IPS DF 4.7 (cell line): ENCODE measurements around the gene GSC2.
"Not testable (repeated sequence)": the region's sequence is repeated elsewhere in the genome, so short reads cannot be mapped to it uniquely, and the experiment has no call there.

Source experiments
- DNase-seq: peaks from one replicate; pipeline ENCODE4 v3.0.0-alpha.2; 2013; ENCODE audit warnings: low spot score; ENCODE audit errors: extremely low read depth

GSC2 gene

DNA sequence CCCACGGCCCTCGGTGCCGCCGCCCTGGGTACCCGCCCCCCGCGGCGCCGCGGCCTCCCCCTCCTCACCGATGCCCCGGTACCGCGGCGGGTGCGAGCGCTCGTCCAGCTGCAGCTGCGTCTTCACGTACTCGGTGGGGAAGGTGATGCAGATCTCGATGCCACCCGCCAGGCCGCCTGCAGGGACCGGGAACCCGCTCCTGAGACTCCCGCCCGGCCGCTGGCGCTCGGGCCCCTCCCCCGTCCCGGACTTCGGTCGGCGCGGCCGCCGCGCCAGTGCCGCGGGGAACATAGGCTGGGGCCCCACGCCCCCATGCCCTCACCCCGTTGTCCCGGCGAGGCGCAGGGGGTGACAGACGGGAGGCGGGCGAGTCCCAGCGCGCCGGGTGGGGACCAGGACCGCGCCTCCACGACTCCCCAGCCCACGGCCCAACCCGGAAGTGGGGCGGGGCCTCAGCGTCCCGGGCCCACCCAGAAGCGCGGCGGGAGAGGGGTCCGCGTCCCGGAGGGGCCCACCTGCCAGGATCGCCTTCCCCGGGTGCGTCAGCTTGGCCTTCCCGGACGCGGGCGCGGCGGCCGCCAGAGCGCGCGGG lies 28.1 kb upstream of the GSC2 start:
- DNase-seq: no peak

DNA sequence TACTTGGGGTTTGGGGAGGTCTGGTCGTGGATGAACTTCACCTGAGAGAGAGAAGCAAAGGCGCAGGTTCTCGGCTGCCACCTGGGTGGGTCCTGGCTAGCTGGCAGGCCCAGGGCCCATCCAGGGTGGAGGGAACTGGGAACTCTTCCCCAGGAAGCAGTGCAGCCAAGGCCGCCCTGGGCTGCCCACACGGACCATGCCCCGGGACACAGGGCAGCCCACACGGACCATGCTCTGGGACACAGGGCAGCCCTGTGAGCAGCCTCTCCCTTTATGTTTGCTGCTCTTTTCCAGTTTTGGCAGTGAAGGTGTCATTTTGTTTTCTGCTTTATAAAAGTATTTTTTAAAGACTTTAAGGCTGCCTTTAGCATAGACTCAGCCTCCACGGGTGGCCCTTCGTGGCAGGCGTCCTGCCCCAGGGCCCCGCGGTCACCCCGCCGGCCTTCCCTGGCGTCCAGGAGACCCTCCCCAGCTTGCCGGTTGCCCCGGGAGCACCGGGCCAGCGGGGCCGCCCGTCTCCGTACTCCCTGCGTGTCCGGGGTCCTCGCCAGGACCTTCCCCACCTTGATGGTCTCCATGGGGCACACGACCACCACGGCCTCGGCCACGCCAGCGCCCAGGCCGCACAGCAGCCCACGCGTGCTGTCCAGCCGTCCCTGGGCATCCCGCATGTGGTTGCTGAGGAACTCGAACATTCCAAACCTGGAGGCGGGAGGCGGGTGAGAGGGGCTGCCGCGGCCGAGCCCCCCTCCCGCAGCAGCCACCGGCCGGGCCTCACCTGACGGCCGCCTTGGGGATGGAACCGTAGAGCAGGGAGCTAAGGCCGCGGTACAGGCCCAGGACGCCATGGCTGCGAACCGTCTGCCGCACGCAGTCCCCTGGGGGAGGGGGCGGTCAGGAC lies 27.3 kb upstream of the GSC2 start:
- no peak for DNase-seq

DNA sequence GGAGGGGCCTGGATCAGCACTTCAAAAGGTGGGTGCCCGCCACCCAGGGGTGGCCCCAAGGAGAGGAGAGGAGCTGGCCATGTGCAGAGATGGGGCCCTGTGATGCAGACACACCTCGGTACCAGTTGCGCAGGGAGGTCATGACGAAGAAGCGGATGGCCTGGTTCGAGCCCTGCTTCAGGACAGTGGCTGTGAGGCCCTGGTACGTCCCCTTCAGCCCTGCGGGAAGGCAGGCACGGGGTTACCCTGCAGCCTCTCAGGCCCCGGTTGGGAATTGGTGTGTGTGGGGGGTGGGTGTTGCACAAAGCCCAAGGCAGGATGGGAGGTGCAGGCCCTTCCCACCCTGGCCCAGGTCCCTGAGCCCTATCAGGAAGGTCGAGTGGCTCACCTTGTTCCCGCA lies 26.6 kb upstream of the GSC2 start:
- DNase-seq: no peak

DNA sequence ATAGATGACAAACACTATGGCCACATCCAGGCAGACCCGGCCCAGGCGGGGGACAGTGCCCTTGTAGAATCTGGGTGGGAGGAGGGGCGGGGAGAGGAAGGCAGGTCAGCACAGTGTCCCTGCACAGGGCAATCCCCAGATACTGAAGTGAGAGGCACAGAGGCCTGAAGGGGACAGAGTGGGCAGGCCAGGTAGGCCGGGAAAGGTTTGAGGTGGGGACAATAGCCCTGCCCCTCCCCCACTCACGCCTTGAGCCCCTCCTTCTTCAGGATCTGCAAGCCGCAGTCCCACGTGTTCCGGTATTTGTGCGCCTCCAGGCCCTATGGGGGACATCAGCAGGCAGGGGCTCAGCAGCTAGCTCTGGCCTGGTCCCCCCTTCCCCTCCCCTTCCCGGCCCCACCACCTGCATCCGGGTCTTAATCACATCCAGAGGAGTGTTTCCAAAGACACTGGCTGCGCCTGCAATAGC lies 26.1 kb upstream of the GSC2 start:
- no peak for DNase-seq

DNA sequence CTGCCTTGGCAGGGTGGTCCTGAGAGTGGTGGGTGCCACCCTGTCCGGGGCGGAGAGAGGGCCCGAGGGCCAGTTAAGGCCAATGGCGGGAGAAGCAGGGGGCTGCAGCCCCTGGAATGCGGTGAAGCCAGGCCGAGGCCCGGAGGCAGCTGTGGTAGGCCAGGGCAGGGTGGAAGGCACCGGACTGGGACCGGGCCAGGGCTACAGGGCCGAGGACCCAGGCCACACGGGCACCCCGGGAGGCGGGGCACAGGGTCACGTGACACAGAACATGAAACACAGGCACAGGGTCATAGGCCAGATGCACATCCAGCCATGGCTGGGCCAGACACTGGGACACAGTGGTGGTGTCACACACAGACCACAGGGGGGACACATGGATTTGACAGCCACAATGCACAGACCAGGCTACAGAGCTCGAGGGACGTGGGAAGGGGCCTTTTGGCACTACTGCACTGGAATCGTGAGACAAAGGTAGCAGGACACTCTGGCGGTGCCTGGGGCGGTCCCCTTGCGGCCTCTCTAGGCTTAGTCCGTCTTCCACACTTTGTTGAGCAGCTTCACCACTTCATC lies 25.6 kb upstream of the GSC2 start:
- no peak for DNase-seq

DNA sequence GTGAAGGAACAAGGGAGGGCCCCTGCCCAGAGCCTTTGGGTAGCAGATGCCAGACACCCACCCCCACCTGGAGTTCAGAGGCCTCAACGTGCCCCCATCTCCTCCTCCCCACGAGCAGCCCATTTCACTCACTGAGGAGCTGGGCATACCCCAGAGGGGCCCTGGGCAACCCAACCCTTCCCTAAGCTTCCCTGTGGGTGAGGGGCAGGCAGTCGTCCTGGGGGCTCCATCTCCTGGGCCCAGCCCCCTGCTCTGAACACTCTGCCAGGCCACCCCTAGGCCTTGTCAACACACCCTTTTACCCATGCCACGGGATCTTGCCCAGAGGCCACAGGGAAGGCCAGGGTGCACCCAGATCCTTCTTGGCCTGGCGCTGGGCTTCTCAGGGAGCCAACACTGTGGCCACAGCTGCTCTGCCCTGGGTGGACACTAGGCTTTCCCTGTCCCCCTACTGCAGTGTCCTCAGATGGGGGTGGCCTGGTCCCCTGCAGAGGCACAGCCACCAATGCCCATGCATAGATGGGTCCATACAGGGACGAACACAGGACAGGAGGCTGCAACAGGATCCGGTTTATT lies 25.0 kb upstream of the GSC2 start:
- no peak for DNase-seq

DNA sequence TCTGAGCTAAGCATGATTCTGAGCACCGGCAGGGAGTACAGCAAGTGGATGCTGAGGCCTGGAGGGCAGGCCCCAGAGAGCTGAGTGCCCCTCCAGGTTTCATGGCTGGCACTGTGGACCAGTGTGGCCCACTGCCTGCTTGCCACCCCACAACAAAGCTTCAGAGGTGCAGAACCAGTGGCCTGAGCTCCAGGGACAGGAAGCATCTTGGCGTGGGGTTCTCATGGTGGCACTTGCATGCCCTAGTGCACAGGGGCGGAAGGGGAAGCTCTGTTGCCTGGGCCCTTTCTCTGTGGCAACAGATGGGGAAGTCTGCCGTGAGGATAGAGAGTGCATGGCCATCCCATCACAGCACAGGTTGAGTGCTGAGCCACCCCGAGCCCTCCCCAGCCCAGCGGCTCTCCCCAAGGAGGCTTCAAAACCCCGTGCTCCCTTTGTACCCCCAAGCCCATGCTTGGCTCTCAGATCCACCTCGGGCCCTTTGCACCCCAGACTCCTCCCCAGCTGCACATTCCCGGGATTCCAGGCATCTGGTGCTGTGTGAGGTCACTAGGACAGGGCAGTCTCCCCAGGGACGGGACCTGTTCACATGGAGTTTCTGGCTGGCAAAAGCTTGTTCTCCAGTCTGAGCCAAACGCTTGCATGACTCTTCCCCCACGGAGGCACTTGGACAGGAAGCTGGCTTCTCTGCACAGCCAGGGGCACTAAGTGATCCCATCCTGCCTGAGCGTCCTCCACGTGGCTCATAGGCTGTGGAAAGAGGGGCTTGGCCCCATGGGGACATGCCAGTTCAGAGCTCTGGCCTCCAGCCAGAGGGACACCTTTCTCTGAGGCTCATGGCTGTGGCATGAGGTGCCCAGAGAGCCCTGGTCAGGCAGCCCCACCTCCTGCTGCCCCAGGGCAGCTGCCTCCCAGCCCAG lies 24.3 kb upstream of the GSC2 start:
- no peak for DNase-seq

DNA sequence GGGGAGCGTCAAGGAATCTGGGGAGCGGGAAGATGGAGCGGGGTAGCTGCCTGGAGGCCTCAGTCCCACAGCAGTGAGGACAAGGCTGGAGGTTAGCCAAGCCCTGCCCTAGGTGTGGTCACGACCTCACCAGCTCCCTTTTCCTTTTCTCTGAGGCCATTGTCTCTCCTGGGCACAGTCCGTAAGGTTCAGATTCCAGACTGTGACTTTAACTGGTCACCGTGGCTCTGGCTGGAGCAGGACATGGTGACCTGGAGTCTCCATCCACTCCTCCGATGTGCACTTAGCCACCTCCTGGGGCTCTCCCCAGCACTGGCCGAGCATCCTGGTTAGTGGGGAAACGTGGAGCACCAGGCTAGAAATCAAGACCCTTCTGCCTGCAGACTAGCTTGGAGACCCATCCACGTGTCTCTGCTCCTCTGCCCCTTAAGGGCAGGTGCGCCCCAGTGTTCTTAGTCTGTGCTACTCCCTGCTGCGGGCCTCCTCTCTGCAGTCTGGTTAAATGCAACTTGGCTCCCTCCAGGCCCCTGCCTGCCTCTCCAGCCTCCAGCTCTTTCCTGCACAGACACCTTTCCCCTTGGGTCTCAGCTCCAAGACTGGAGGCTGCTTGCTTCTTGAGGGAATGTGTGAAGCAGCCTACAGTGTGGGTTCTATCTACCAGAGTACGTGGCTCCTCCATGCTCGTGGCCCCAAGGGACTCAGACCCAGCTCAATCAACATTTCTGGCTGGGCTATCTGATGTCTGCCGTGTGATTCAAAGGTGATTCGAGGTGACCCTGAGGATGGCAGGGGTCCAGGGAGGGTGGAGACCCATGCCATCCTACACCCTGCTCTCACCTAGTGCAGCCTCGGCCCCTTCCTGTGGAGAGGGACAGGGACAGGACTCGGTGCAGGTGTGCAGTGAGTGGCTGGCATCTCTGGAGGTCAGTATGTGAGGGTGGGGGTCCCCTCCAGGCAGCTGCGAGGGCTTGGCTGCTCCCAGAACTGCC lies 23.2 kb upstream of the GSC2 start:
- DNase-seq: no peak

DNA sequence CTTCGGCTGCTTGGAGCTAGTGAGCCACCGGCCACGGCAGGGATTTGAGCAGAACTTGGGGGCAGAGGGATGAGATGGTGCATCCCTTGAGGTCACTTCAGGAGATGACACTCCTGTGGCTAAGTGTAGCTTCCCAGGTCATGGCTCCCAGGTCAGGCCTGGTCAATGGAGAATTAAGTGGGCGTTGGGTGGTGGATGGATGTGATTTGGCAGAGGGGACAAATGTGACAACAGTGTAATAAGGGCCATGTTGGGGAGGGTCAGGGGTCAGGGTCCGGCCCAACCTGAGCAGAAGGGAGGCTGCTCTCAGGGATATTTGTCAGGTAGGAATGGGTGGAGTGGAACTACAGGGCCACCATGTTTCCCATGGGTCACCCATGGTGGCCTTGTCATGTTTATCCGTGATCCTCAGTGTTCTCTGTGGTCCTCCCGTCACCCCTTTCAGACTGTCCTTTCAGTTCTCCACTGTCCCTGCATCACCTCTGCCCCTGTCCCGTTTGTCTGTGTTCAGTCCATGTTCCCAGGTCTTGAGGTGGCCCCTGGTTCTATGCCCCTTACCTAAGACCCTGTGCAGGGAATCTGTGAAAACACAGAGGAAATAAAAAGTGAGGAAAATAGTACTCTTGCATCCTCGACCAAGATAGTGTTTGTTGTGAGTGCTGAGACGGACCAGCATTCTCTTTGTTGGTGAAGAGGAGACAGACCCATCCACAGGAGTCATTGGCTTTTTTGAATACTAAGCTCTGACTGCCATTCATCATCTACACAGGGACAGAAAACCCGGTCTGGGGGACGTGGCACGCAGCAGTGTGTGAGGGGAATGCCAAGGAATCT lies 22.3 kb upstream of the GSC2 start:
- no peak for DNase-seq

DNA sequence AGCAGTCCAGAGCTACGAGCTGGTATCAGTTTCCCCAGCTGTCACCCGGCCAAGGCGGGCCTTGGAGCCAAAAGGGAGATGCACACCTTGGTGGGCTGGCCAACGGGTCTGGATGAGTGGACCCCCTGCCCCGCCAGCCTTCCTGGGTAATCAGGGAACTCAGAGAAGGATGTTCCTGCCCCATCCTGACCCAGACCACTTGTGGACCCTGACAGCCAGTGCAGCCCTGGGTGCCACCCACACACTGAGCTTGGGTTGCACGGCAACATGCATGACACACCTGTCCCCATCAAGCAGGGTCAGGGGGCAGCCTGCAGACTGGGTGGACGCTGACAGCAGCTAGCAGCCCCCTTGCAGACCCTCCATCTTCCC lies 19.8 kb upstream of the GSC2 start:
- no peak for DNase-seq

DNA sequence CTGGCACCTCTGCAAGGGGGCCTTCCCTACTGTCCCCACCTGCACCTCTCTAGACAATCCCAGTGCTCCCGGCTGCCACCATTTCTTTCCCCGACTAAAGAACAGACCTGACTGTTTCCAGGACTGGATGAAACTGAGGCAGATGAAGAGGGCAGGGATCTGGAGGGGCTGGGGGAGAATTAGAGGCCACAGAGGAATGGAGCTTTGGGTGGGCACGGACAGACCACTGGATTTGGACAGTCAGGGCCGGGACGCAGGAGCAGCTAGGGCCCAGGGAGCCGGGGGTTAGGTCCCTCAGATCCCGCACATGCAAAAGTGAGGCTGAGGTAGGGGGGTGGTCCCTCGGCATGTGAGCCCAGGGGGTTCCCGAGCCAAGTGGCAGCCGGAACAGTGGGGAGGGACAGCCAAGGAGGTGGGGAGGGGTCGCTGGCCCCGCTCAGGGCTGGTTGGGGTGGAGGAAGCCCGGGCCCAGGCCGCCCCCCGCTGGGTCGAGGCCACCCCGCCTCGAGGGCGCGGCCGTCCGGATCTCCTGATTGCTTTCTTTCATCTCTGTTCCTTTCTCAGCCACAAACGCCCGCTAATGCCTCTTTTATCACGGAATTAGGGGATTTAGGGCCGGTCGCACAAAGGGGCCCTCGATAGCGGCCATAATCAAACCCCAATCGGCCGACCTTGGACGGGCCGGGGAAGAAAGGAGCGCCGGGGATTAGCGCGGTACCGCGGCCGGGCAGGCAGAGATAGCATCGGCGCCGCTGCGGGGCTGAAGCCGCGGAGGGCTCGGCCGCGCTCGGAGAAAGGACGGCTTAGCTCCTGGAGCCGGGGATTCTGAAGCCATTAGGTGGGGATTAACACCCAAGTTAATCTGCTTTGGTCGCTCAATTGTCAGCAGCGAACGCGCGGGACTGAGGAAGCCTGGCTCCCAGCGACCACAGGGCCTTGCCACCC lies 19.2 kb upstream of the GSC2 start:
- no peak for DNase-seq

DNA sequence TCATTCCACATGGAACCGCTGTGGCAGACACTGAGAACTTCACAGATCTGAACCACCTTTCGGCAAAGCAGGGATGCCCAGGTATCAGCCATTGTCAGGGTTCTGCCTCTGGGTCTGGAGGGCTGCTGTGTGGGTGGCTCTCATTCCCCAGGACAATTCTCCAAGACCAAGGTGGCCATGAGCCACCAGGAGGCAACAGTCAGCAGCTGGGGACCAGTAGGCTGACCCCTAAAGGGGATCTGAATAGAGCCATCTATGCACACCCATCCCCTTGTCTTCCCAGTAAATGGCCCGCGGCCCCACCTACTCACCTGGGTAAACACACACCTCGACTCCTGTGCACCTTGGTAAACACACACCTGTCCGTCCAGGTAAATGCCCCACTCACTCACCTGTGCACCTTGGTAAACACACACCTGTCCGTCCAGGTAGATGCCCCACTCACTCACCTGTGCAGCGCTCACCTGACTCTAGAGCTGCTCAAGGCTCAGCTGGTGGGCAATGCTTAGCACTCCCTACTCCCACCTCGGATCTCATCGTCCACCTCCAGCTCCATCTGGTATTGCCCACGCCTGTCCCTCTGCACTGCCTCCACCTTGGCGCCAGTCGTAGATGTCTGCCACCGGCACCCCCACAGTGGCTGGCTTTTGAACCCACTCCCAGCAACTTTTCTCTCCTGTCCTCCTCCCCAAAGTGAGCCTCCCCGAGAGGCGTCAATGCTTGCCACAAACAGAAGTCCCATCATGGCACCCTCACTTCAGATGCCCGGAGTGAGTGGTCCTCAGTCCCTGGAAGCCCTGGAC lies 18.2 kb upstream of the GSC2 start:
- no peak for DNase-seq

DNA sequence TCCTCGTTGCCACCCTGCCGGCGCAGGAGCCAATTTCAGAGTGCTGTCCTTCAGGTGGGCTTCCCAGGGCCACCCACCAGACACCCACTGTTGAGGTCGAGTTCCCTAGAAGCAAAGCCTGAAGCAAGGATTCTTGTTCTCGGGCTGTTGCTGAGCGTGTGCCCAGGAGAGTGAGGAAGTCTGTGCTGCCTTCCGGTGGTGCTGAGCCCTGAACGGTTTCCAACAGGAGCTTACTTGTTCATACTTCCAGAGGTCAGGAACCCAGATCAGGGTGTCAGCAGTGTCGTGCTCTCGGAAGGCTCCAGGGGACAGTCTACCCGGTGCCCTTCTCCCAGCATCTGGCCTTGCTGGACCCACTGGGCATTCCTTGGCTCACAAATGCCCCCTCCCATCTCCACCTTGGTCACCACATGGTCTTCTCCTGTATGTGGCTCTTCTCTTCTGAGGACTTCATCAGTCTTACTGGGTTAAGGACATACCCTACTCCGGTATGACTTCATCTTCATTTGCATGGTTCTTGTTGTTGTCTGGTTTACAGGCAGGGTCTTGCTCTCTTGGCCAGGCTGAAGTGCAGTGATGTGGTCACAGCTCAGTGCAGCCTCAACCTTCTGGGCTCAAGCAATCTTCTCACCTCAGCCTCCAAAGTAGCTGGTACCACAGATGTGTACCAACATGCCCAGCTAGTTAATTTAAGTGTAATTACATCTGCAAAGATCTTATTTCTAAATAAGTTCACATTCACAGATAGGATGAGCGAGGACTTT lies 17.2 kb upstream of the GSC2 start:
- no peak for DNase-seq

DNA sequence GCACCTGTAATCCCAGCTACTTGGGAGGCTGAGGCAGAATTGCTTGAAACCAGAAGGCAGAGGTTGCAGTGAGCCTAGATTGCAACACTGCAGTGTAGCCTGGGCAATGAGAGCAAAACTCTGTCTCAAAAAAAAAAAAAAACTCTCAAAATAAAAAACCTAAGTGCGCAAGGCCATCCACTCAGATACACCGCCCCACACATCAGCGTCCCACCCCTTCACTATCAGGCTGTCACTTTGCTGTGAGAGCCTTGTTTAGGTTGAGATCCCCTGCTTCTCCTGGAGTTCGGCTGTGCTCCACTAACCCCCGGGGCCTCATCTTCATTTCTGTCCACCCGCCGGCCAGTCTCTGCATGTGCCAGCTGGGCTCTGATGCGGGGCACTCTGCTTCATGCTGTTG lies 16.3 kb upstream of the GSC2 start:
- DNase-seq: no peak

DNA sequence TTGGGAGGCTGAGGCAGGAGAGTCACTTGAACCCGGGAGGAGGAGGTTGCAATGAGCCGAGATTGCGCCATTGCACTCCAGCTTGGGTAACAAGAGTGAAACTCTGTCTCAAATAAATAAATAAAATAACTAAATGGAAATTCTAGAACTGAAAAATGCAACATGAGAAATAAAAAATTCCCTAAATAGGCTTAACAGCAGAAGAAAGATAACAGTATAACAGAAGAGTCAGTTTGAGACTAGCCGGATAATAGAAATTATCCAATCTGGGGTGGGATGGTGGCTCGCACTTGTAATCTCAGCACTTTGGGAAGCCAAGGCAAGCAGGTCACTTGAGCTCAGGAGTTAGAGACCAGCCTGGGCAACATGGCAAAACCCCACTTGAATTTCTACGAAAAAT lies 14.3 kb upstream of the GSC2 start:
- DNase-seq: no peak

DNA sequence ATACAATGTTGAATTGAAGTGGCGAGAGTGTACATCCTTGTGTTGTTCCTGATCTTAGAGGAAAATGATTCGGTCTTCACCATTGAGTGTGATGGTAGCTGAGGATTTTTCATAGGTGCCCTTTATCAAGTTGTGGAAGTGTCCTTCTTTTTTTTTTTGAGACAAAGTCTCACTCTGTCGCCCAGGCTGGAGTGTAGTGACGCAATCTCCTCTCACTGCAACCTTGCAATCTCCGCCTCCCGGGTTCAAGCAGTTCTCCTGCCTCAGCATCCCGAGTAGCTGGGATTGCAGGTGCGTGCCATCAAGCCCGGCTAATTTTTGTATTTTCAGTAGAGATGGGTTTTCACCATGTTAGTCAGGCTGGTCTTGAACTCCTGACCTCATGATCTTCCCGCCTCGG lies 8.6 kb upstream of the GSC2 start:
- DNase-seq: not testable (repeated sequence)
